HEK293 (cell line): ENCODE results near the gene TRPV5.

Experiments used
- CTCF ChIA-PET: fragments of 350-600 bp; formaldehyde crosslinking; extraction: SDS; loops from one replicate; lab custom pipeline; 2021; ENCODE audit warnings: antibody characterized with exemption; lab: Yijun Ruan, JAX
- POLR2A ChIA-PET: fragments of 300-600 bp; formaldehyde crosslinking; extraction: SDS; loops from one replicate; lab custom pipeline; 2020; ENCODE audit warnings: antibody characterized with exemption, inconsistent platforms; lab: Yijun Ruan, JAX
- H3K27ac ChIP-seq: fragments of 200-500 bp; sonication (Bioruptor generic); 2 replicates; pipeline ENCODE4 v1.5.1; 2014; ENCODE audit warnings: low read depth, low read length, control low read depth, inconsistent platforms; ENCODE audit errors: extremely low read depth
- H3K36me3 ChIP-seq, 2 experiments: fragments of 200-500 bp in 1 of 2; sonication (Bioruptor generic) in 1 of 2; 1 replicate in 1 of 2; 2 replicates in 1 of 2; pipeline ENCODE4 v1.5.1; 2014 to 2017; ENCODE audit warnings: inconsistent platforms in 2 of 2, low read length in 2 of 2; ENCODE audit not compliant: control insufficient read depth in 2 of 2, insufficient read depth in 1 of 2
- H3K4me1 ChIP-seq: fragments of 200-500 bp; sonication (Bioruptor generic); 2 replicates; pipeline ENCODE4 v1.5.1; 2014; ENCODE audit warnings: mild to moderate bottlenecking, low read length, inconsistent platforms; ENCODE audit not compliant: control insufficient read depth, insufficient read depth
- H3K4me3 ChIP-seq: 2 replicates; pipeline ENCODE4 v1.5.1; 2011; ENCODE audit warnings: low read depth, mild to moderate bottlenecking, control low read depth, low read length, moderate library complexity
- H3K9me3 ChIP-seq: fragments of 200-500 bp; sonication (Bioruptor generic); 2 replicates; pipeline ENCODE4 v1.5.1; 2014; ENCODE audit warnings: low read depth, low read length, inconsistent platforms; ENCODE audit not compliant: control insufficient read depth, insufficient read depth
- AEBP2 ChIP-seq: fragments of 450-650 bp; formaldehyde crosslinking; IDR thresholded peaks from 2 replicates; pipeline ENCODE4 v1.5.1; 2016; ENCODE audit warnings: missing biosample characterization, missing genetic modification characterization, borderline replicate concordance
- ELK4 ChIP-seq: IDR thresholded peaks from 2 replicates; pipeline ENCODE4 v1.6.1; 2011; ENCODE audit warnings: mild to moderate bottlenecking, low read depth, low read length, borderline replicate concordance
- PRDM4 ChIP-seq: fragments of 450-650 bp; formaldehyde crosslinking; IDR thresholded peaks from 2 replicates; pipeline ENCODE4 v1.5.1; 2017; ENCODE audit warnings: missing biosample characterization, missing genetic modification characterization
- RBAK ChIP-seq: fragments of 450-650 bp; formaldehyde crosslinking; IDR thresholded peaks from 2 replicates; pipeline ENCODE4 v1.5.1; 2016; ENCODE audit warnings: missing biosample characterization, missing genetic modification characterization
- REST ChIP-seq: fragments of 450-650 bp; formaldehyde crosslinking; IDR thresholded peaks from 2 replicates; pipeline ENCODE4 v1.5.1; 2016; ENCODE audit warnings: missing biosample characterization, missing genetic modification characterization
- SALL2 ChIP-seq: fragments of 450-650 bp; formaldehyde crosslinking; IDR thresholded peaks from 2 replicates; pipeline ENCODE4 v1.5.0; 2017; ENCODE audit warnings: missing biosample characterization, mild to moderate bottlenecking, missing genetic modification characterization, borderline replicate concordance
- SP7 ChIP-seq: fragments of 450-650 bp; formaldehyde crosslinking; IDR thresholded peaks from 2 replicates; pipeline ENCODE4 v1.5.1; 2016; ENCODE audit warnings: missing biosample characterization, missing genetic modification characterization
- TRIM28 ChIP-seq: IDR thresholded peaks from 2 replicates; pipeline ENCODE4 v1.6.1; 2011; ENCODE audit warnings: low read length, control low read depth, borderline replicate concordance
- ZNF138 ChIP-seq: fragments of 450-650 bp; formaldehyde crosslinking; IDR thresholded peaks from 2 replicates; pipeline ENCODE4 v1.5.1; 2016; ENCODE audit warnings: missing biosample characterization, missing genetic modification characterization, borderline replicate concordance
- ZNF211 ChIP-seq: fragments of 450-650 bp; formaldehyde crosslinking; IDR thresholded peaks from 2 replicates; pipeline ENCODE4 v1.5.1; 2016; ENCODE audit warnings: low read depth, missing biosample characterization, missing genetic modification characterization
- ZNF248 ChIP-seq: fragments of 450-650 bp; formaldehyde crosslinking; IDR thresholded peaks from 2 replicates; pipeline ENCODE4 v1.5.1; 2017; ENCODE audit warnings: missing biosample characterization, missing genetic modification characterization
- ZNF354C ChIP-seq: fragments of 450-650 bp; formaldehyde crosslinking; IDR thresholded peaks from 2 replicates; pipeline ENCODE4 v1.5.1; 2016; ENCODE audit warnings: missing biosample characterization, missing genetic modification characterization, low read depth, borderline replicate concordance
- ZNF501 ChIP-seq: fragments of 450-650 bp; formaldehyde crosslinking; IDR thresholded peaks from 2 replicates; pipeline ENCODE4 v1.5.1; 2016; ENCODE audit warnings: missing biosample characterization, missing genetic modification characterization
- ZNF514 ChIP-seq: fragments of 450-650 bp; formaldehyde crosslinking; IDR thresholded peaks from 2 replicates; pipeline ENCODE4 v1.5.1; 2016; ENCODE audit warnings: missing biosample characterization, missing genetic modification characterization
- ZNF521 ChIP-seq: fragments of 450-650 bp; formaldehyde crosslinking; IDR thresholded peaks from 2 replicates; pipeline ENCODE4 v1.5.1; 2017; ENCODE audit warnings: missing biosample characterization, mild to moderate bottlenecking, missing genetic modification characterization
- ZNF529 ChIP-seq: fragments of 450-650 bp; formaldehyde crosslinking; IDR thresholded peaks from 2 replicates; pipeline ENCODE4 v1.5.1; 2017; ENCODE audit warnings: missing genetic modification characterization, missing biosample characterization; ENCODE audit not compliant: insufficient replicate concordance
- ZNF530 ChIP-seq: fragments of 450-650 bp; formaldehyde crosslinking; IDR thresholded peaks from 2 replicates; pipeline ENCODE4 v1.5.1; 2016; ENCODE audit warnings: low read depth, missing biosample characterization, missing genetic modification characterization
- ZNF600 ChIP-seq: fragments of 450-650 bp; formaldehyde crosslinking; IDR thresholded peaks from 2 replicates; pipeline ENCODE4 v1.5.1; 2016; ENCODE audit warnings: missing biosample characterization, missing genetic modification characterization
- ZNF701 ChIP-seq: fragments of 450-650 bp; formaldehyde crosslinking; IDR thresholded peaks from 2 replicates; pipeline ENCODE4 v1.5.1; 2016; ENCODE audit warnings: missing biosample characterization, missing genetic modification characterization
- ZNF843 ChIP-seq: fragments of 450-650 bp; formaldehyde crosslinking; IDR thresholded peaks from 2 replicates; pipeline ENCODE4 v1.5.1; 2016; ENCODE audit warnings: missing biosample characterization, missing genetic modification characterization

The TRPV5 gene

GRCh38 chr7:142875456-142875855 lies 58.1 kb downstream of the TRPV5 start:
- ChIA-PET POLR2A (interaction anchor here (0.6 kb wide), 1 partner anchor 23 kb away, joined by 4 read pairs; no protein-coding TSS in a partner anchor), CTCF (interaction anchor here (1.2 kb wide), 1 partner anchor 11 kb away, joined by 4 read pairs; the partner anchor contains the start of gene TRPV6)
- Histone ChIP-seq H3K4me3 (no peak overlapping the region), H3K36me3 (peaks cover 0 to 13% of the 10 kb centered on the region in 2 experiments; a peak in 1 of 3 replicates), H3K9me3 (no peaks in the 10 kb centered on the region), H3K4me1 (no peaks in the 10 kb centered on the region), H3K27ac (no peak overlapping the region)
- TF ChIP-seq ZNF530 (tag by site-specific recombination) = no peak
- no peak for TF ChIP-seq ZNF211 (tag by site-specific recombination)
- no peak for TF ChIP-seq ZNF521
- TF ChIP-seq ZNF843 (tag by site-specific recombination) = no peak
- TF ChIP-seq ZNF529 = no peak
- no peak for TF ChIP-seq ZNF248
- no peak for TF ChIP-seq ELK4
- no peak for TF ChIP-seq SP7
- no peak for TF ChIP-seq RBAK
- no peak for TF ChIP-seq PRDM4 (tag by site-specific recombination)
- TF ChIP-seq TRIM28 = no peak
- no peak for TF ChIP-seq ZNF514 (tag by site-specific recombination)
- TF ChIP-seq ZNF600 (tag by site-specific recombination) = no peak
- TF ChIP-seq ZNF701 = no peak
- TF ChIP-seq ZNF138 (tag by site-specific recombination) = no peak
- TF ChIP-seq ZNF354C (tag by site-specific recombination) = no peak
- no peak for TF ChIP-seq AEBP2
- no peak for TF ChIP-seq REST (tag by site-specific recombination)
- no peak for TF ChIP-seq ZNF501 (tag by site-specific recombination)
- TF ChIP-seq SALL2 (tag by site-specific recombination) = no peak
